B cell (primary cell): ENCODE measurements around the gene MAN1B1. TPM values are rescaled to one million over a fixed set of nuclear protein-coding genes. Genes with fewer than 3 reads are reported as not detected.

Experiments
- ATAC-seq: fragments of 200-7000 bp; cut with Tn5 transposase; one replicate; pipeline ENCODE4 v1.10.0; 2021; ENCODE audit warnings: low read depth, mild to moderate bottlenecking, moderate number of reproducible peaks, moderate library complexity
- CTCF ChIA-PET: fragments of 350-600 bp; sonication (Branson Sonifier 250); formaldehyde crosslinking; loops from one replicate; lab custom pipeline; 2021; ENCODE audit warnings: antibody characterized with exemption, inconsistent platforms; lab: Charles Lee
- POLR2A ChIA-PET: fragments of 350-600 bp; sonication (Branson Sonifier 250); formaldehyde crosslinking; loops from one replicate; lab custom pipeline; 2021; ENCODE audit warnings: antibody characterized with exemption; lab: Charles Lee
- DNase-seq: peaks from one replicate; pipeline ENCODE4 v3.0.0; 2013
- H2AFZ ChIP-seq: 2 replicates; pipeline ENCODE4 v1.6.1; 2012; ENCODE audit warnings: mild to moderate bottlenecking, low read depth, low read length; ENCODE audit not compliant: insufficient read depth, poor library complexity, severe bottlenecking
- H3K27ac ChIP-seq, 2 donors: 1 replicate in 1 of 2; 2 replicates in 1 of 2; pipeline ENCODE4 v1.5.1; 2012 to 2013; ENCODE audit warnings: low read length in 2 of 2, mild to moderate bottlenecking in 2 of 2, moderate library complexity in 1 of 2
- H3K27me3 ChIP-seq, 4 experiments: fragments of 200-600 bp in 1 of 4; sonication (generic) in 1 of 4; replicated peaks in 1 of 4; 1 replicate in 2 of 4; 2 replicates in 2 of 4; pipeline versions ENCODE4 v1.6.1 to v1.7.0; 2013 to 2016; ENCODE audit warnings: low read length in 3 of 4, mild to moderate bottlenecking in 2 of 4, mixed read lengths in 1 of 4, moderate library complexity in 1 of 4; ENCODE audit not compliant: insufficient read depth in 4 of 4, control insufficient read depth in 3 of 4; ENCODE audit errors: control extremely low read depth in 1 of 4
- H3K36me3 ChIP-seq, 2 experiments: replicated peaks in 1 of 2; 1 replicate in 1 of 2; 2 replicates in 1 of 2; pipeline versions ENCODE4 v1.6.1 to v1.7.1; 2013; ENCODE audit warnings: low read length in 1 of 2; ENCODE audit not compliant: insufficient read depth in 2 of 2, control insufficient read depth in 1 of 2; ENCODE audit errors: control extremely low read depth in 1 of 2, extremely low read depth in 1 of 2
- H3K4me1 ChIP-seq, 2 donors: fragments of 200-600 bp in 1 of 2; sonication (generic) in 1 of 2; 1 replicate in 1 of 2; 2 replicates in 1 of 2; pipeline versions ENCODE4 v1.5.1 to v1.6.1; 2013 to 2017; ENCODE audit warnings: low read length in 2 of 2; ENCODE audit not compliant: control insufficient read depth in 2 of 2, insufficient read depth in 2 of 2
- H3K4me2 ChIP-seq: replicated peaks from 2 replicates; pipeline ENCODE3; 2012; ENCODE audit warnings: mild to moderate bottlenecking, low read depth, low read length; ENCODE audit not compliant: poor library complexity, severe bottlenecking
- H3K4me3 ChIP-seq, 5 experiments: fragments of 200-600 bp in 1 of 5; sonication (generic) in 1 of 5; 1 replicate in 3 of 5; 2 replicates in 2 of 5; pipeline versions ENCODE4 v1.5.1 to v1.7.0; 2011 to 2016; ENCODE audit warnings: low read length in 4 of 5, mild to moderate bottlenecking in 4 of 5, low read depth in 2 of 5, control low read depth in 1 of 5, moderate library complexity in 1 of 5; ENCODE audit not compliant: insufficient read depth in 1 of 5; ENCODE audit errors: control extremely low read depth in 1 of 5, extremely low read depth in 1 of 5
- H3K79me2 ChIP-seq: fragments of 200-600 bp; sonication (generic); one replicate; pipeline ENCODE4 v1.6.0; 2016; ENCODE audit warnings: low read length; ENCODE audit not compliant: control insufficient read depth, insufficient read depth
- H3K9ac ChIP-seq: fragments of 200-600 bp; sonication (generic); 2 replicates; pipeline ENCODE4 v1.6.1; 2017; ENCODE audit warnings: mild to moderate bottlenecking, low read length, moderate library complexity
- H3K9me3 ChIP-seq, 3 donors: one replicate each; pipeline versions ENCODE4 v1.6.1 to v1.7.1; 2013; ENCODE audit warnings: low read length in 2 of 3; ENCODE audit not compliant: control insufficient read depth in 2 of 3, insufficient read depth in 1 of 3; ENCODE audit errors: control extremely low read depth in 1 of 3
- H4K20me1 ChIP-seq: 2 replicates; pipeline ENCODE4 v1.6.0; 2012; ENCODE audit warnings: mild to moderate bottlenecking, low read length; ENCODE audit not compliant: insufficient read depth, control insufficient read depth, poor library complexity, severe bottlenecking
- H3K27ac Mint-ChIP-seq: one replicate; pipeline ENCODE4 v1.8.0; 2021; ENCODE audit warnings: mixed read lengths
- H3K27me3 Mint-ChIP-seq: one replicate; pipeline ENCODE4 v1.8.0; 2021; ENCODE audit warnings: mixed read lengths
- H3K4me1 Mint-ChIP-seq: one replicate; pipeline ENCODE4 v1.8.0; 2021; ENCODE audit warnings: mixed read lengths
- H3K4me3 Mint-ChIP-seq: one replicate; pipeline ENCODE4 v1.8.0; 2021; ENCODE audit warnings: mixed read lengths
- H3K9me3 Mint-ChIP-seq: one replicate; pipeline ENCODE4 v1.8.0; 2022; ENCODE audit warnings: mixed read lengths; ENCODE audit not compliant: insufficient read depth
- EZH2 ChIP-seq: IDR thresholded peaks from 2 replicates; pipeline ENCODE4 v1.6.1; 2012; ENCODE audit warnings: borderline replicate concordance, low read depth, mild to moderate bottlenecking, moderate library complexity, low read length; ENCODE audit not compliant: insufficient read depth, poor library complexity, severe bottlenecking
- WGBS: methylation state at CpG from one replicate; pipeline ENCODE4 v1.1.5; 2013; ENCODE audit warnings: missing lambda C conversion rate; ENCODE audit not compliant: insufficient coverage; 5-methylcytosine and 5-hydroxymethylcytosine counted together
- intact Hi-C: fragments of 100-400 bp; cut with micrococcal nuclease; formaldehyde crosslinking; loops from one replicate; pipeline ENCODE4 v1.10.0; 2022
- polyA plus RNA-seq: library from polyadenylated mRNA; depleted of rRNA; stranded (reverse); fragments of >200 nt; gene quantifications from 2 replicates; pipeline ENCODE4 v1.2.3, GENCODE V29; 2012
- total RNA-seq, 2 donors: library from RNA; stranded (reverse); fragments of 120-200 nt in 1 of 2; gene quantifications; 1 replicate in 1 of 2; 2 replicates in 1 of 2; pipeline versions ENCODE4 v1.2.3 to v1.2.4, GENCODE V29; 2013 to 2022
- TF ChIP-seq, protein P1 (sequence below): fragments of 200-600 bp; IDR thresholded peaks from one replicate; pipeline ENCODE4 v1.8.0; 2022; ENCODE audit warnings: antibody characterized with exemption, mild to moderate bottlenecking

Gene MAN1B1
- total and polyA plus RNA-seq, 2 donors (not counting 1 experiment from before 2014, with no cell fraction given) = 47.0 to 68.4 TPM

DNA sequence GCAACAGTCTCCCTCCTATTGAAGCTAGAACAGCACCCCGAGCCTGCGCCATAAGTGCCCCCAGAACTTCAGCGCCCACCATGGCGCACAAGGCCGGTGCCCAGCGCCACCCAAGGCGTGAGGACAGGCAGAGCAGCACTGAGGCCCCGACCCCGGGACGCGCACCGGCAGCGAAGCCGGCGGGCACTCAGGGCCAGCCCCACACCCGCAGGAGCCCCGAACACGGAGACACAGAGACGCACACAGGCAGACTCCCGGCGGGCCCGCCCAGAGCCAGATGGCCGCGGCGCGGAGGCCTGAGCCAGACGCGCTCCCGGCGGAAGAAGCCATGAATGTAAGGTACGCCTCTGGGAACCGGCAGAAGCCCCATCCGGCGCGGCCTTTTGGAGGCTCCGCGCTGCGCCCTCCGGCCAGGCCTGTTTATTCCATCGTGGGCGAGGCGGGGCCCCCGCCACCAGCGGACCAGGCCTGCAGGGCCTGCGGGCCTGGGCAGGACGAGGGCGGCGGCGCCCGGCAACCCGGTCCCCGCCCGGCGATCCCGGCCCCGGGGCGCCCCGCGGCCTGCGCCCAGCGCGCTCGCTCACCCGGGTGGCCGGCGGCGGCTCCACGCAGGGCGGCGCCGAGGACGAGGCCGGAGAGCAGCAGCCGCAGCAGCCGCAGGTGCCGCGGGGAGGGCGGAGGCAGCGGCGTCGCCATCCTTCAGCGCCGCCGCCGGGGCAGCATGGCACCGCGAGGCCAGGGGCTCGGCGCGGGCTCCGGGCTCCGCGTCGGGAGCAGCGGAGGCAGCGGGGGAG lies 41.3 kb upstream of the MAN1B1 start:
- ChIA-PET POLR2A (interaction anchor here (0.5 kb wide), 1 partner anchor 25 kb away, joined by 3 read pairs; the partner anchor contains the start of gene SAPCD2), CTCF (interaction anchor here (1.0 to 3.2 kb wide), 9 partner anchors 9 to 23 kb away, joined by 4 to 61 read pairs (median 10); partner anchors contain the start of gene ABCA2)
- H3K4me3 Mint-ChIP-seq = peak overlapping the region; percentile 19
- DNase-seq (peak; percentile 56), ATAC-seq (no peak)
- intact Hi-C loops = loop anchor here (1.0 to 2.0 kb wide), 2 partner anchors 22 to 191 kb away; no protein-coding TSS in a partner anchor
- H2AFZ ChIP-seq = peak overlapping the region; percentile 28
- H3K27me3 ChIP-seq = peaks cover 0 to 79% (median 48%) of the 10 kb centered on the region in 4 experiments
- H3K9me3 Mint-ChIP-seq = no peaks in the 10 kb centered on the region
- H3K27ac Mint-ChIP-seq = no peak overlapping the region
- H3K4me3 ChIP-seq = peak overlapping the region in 3 of 5 experiments; percentile 18 to 46 (median 23)
- H3K9ac ChIP-seq = peak overlapping the region; percentile 39
- peaks cover 17% of the 10 kb centered on the region for H3K27me3 Mint-ChIP-seq
- peaks cover 5% of the 10 kb centered on the region for H4K20me1 ChIP-seq
- peak overlapping the region; percentile 85 for H3K4me2 ChIP-seq
- no peaks in the 10 kb centered on the region for H3K79me2 ChIP-seq
- peaks cover 24 to 42% of the 10 kb centered on the region in 2 donors for H3K4me1 ChIP-seq
- peaks cover 0 to 41% (median 0%) of the 10 kb centered on the region in 3 donors for H3K9me3 ChIP-seq
- H3K4me1 Mint-ChIP-seq = peaks cover 10% of the 10 kb centered on the region
- H3K27ac ChIP-seq = no peak overlapping the region
- no peaks in the 10 kb centered on the region for H3K36me3 ChIP-seq
- WGBS = 3% methylated on average over 96 of the region's 96 CpGs
- peak; percentile 94 for TF ChIP-seq EZH2
- TF ChIP-seq, protein P1, sequence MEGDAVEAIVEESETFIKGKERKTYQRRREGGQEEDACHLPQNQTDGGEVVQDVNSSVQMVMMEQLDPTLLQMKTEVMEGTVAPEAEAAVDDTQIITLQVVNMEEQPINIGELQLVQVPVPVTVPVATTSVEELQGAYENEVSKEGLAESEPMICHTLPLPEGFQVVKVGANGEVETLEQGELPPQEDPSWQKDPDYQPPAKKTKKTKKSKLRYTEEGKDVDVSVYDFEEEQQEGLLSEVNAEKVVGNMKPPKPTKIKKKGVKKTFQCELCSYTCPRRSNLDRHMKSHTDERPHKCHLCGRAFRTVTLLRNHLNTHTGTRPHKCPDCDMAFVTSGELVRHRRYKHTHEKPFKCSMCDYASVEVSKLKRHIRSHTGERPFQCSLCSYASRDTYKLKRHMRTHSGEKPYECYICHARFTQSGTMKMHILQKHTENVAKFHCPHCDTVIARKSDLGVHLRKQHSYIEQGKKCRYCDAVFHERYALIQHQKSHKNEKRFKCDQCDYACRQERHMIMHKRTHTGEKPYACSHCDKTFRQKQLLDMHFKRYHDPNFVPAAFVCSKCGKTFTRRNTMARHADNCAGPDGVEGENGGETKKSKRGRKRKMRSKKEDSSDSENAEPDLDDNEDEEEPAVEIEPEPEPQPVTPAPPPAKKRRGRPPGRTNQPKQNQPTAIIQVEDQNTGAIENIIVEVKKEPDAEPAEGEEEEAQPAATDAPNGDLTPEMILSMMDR = no peak
